Mucosa of descending colon (tissue), 3 donors: ENCODE data around the gene S100A13. TPM values are rescaled to one million over a fixed set of nuclear protein-coding genes. Genes with fewer than 3 reads are reported as not detected.
"Not testable (repeated sequence)": the region's sequence is repeated elsewhere in the genome, so short reads cannot be mapped to it uniquely, and the experiment has no call there.

Experiments used
- ATAC-seq: fragments of 200-7000 bp; cut with Tn5 transposase; one replicate; pipeline ENCODE4 v1.9.1; 2020; ENCODE audit warnings: mild to moderate bottlenecking, moderate library complexity
- DNase-seq, 3 donors: peaks; one replicate each; pipeline ENCODE4 v3.0.0-alpha.2; 2020
- H3K36me3 ChIP-seq: fragments of 200-600 bp; one replicate; pipeline ENCODE4 v1.8.0; 2021; ENCODE audit warnings: low read depth, mild to moderate bottlenecking
- H3K4me1 ChIP-seq: fragments of 200-600 bp; one replicate; pipeline ENCODE4 v1.8.0; 2021; ENCODE audit warnings: low read depth, mild to moderate bottlenecking
- H3K4me3 ChIP-seq: fragments of 200-600 bp; one replicate; pipeline ENCODE4 v1.8.0; 2021; ENCODE audit warnings: mild to moderate bottlenecking
- H3K9me3 ChIP-seq: fragments of 200-600 bp; one replicate; pipeline ENCODE4 v1.8.0; 2021; ENCODE audit warnings: mild to moderate bottlenecking
- intact Hi-C, 2 donors: fragments of 100-400 bp; cut with DNase I in 1 of 2; cut with micrococcal nuclease in 1 of 2; formaldehyde crosslinking; loops; one replicate each; pipeline versions ENCODE4 v1.11.0 to v1.11.1; 2022; cut with DNase I, micrococcal nuclease
- total RNA-seq, 3 donors: library from RNA; stranded (reverse); fragmentation: NEBNext Ultra II Directional in 2 of 3; extraction: Animal tissue kit (Norgen Biotek cat#: 25700) in 2 of 3; gene quantifications; one replicate each; pipeline versions ENCODE4 v1.2.1 to v1.2.4, GENCODE V29; 2021 to 2023
- TF ChIP-seq, protein P1 (sequence below): fragments of 200-600 bp; IDR thresholded peaks from one replicate; pipeline ENCODE4 v1.8.0; 2022; ENCODE audit warnings: antibody characterized with exemption, mild to moderate bottlenecking
- donor health status: DM: no; HTN: no; CAD: no; lungs with moderate emphysema.
- donor health status: DM: no; HTN: no; CAD: no.
- donor health status: DM: no; HTN: yes; CAD: no.

Gene S100A13
- total RNA-seq, 3 donors from 2014 or later: 42.3 to 102 (median 43.9) TPM

DNA sequence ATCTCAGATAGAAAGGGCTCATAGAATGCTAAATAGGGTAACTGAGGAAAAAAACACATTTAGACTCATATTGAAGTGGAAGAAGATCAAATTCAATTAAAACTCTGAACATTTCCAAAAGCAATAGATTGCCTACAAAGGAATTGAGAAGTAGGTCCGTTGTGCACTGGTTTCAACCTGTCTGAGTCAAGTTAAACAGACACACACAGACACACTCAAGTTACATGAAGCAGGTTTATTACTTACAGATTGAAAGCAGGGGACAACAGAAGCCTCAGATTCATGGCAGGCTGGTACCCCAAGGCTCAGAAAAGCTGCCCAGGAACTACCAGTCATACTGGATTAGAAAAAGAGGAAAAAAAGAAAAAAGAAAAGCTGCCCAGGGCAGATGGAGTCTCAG is 41.0 kb downstream of the S100A13 start:
- H3K9me3 ChIP-seq: no peaks in the 10 kb centered on the region
- ATAC-seq (no peak), DNase-seq (no peak)
- intact Hi-C loops: no loop called here
- H3K4me1 ChIP-seq: no peaks in the 10 kb centered on the region
- H3K4me3 ChIP-seq: no peak overlapping the region
- TF ChIP-seq, protein P1, sequence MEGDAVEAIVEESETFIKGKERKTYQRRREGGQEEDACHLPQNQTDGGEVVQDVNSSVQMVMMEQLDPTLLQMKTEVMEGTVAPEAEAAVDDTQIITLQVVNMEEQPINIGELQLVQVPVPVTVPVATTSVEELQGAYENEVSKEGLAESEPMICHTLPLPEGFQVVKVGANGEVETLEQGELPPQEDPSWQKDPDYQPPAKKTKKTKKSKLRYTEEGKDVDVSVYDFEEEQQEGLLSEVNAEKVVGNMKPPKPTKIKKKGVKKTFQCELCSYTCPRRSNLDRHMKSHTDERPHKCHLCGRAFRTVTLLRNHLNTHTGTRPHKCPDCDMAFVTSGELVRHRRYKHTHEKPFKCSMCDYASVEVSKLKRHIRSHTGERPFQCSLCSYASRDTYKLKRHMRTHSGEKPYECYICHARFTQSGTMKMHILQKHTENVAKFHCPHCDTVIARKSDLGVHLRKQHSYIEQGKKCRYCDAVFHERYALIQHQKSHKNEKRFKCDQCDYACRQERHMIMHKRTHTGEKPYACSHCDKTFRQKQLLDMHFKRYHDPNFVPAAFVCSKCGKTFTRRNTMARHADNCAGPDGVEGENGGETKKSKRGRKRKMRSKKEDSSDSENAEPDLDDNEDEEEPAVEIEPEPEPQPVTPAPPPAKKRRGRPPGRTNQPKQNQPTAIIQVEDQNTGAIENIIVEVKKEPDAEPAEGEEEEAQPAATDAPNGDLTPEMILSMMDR: no peak
- no peaks in the 10 kb centered on the region for H3K36me3 ChIP-seq

DNA sequence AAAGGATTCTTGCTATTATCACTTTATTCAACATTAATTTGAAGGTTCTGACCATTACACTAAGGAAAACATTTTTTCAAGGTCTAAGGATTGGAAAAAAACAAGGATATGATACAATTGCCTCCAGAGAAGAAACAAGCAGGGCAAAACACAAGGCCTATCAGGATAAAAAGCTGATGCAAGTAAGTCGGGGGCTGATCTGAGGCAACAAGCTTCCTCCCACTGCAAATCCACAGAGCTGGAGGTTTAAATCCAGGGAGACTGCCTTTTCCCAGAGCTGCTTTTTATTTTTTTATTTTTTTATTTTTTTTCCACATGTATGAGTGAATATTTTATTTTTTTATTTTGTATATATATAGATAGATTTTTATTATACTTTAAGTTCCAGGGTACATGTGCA is 42.3 kb downstream of the S100A13 start:
- intact Hi-C loops: no loop called here
- H3K36me3 ChIP-seq: no peaks in the 10 kb centered on the region
- TF ChIP-seq, protein P1: no peak
- H3K4me1 ChIP-seq: no peaks in the 10 kb centered on the region
- H3K9me3 ChIP-seq: no peaks in the 10 kb centered on the region
- H3K4me3 ChIP-seq: no peak overlapping the region
- no peak for DNase-seq
- ATAC-seq: no peak

DNA sequence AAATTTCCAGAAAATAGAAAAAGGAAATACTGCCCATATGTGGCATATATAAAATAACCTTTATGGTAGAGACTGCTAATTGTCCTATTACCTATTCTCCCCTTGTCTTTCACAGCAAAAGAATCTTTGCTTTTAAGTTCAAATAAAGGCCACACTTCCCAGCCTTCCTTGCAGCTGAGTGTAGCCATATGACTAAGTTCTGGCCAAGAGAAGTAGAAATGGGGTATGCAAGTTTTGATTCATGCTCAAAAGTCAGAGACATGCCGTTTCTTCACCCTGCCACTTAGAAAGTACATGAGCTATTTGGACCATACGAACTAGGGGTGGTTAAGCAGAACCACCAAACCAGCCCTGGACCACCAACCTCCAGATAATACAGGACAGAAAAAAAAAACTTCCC is 43.3 kb downstream of the S100A13 start:
- ATAC-seq (no peak), DNase-seq (no peak)
- Histone ChIP-seq H3K4me3 (no peak overlapping the region), H3K36me3 (no peaks in the 10 kb centered on the region), H3K4me1 (no peaks in the 10 kb centered on the region), H3K9me3 (no peaks in the 10 kb centered on the region)
- TF ChIP-seq, protein P1: no peak
- intact Hi-C loops: no loop called here

DNA sequence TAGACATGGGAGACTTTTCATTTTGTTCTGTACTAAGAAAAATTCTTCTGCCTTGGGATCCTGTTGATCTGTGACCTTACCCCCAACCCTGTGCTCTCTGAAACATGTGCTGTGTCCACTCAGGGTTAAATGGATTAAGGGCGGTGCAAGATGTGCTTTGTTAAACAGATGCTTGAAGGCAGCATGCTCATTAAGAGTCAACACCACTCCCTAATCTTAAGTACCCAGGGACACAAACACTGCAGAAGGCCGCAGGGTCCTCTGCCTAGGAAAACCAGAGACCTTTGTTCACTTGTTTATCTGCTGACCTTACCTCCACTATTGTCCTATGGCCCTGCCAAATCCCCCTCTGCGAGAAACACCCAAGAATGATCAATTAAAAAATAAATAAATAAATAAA is 43.8 kb downstream of the S100A13 start:
- H3K36me3 ChIP-seq, DNase-seq, H3K4me1 ChIP-seq, H3K9me3 ChIP-seq, intact Hi-C loops, ATAC-seq, H3K4me3 ChIP-seq: not testable (repeated sequence)

DNA sequence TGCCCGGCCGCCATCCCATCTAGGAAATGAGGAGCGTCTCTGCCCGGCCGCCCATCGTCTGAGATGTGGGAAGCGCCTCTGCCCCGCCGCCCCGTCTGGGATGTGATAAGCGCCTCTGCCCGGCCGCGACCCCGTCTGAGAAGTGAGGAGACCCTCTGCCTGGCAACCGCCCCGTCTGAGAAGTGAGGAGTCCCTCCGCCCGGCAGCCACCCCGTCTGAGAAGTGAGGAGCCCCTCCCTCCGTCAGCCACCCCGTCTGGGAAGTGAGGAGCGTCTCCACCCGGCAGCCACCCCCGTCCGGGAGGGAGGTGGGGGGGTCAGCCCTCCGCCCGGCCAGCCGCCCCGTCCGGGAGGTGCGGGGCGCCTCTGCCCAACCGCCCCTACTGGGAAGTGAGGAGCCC is 44.5 kb downstream of the S100A13 start:
- ATAC-seq, intact Hi-C loops, H3K9me3 ChIP-seq, DNase-seq, H3K36me3 ChIP-seq, H3K4me3 ChIP-seq, H3K4me1 ChIP-seq: not testable (repeated sequence)

DNA sequence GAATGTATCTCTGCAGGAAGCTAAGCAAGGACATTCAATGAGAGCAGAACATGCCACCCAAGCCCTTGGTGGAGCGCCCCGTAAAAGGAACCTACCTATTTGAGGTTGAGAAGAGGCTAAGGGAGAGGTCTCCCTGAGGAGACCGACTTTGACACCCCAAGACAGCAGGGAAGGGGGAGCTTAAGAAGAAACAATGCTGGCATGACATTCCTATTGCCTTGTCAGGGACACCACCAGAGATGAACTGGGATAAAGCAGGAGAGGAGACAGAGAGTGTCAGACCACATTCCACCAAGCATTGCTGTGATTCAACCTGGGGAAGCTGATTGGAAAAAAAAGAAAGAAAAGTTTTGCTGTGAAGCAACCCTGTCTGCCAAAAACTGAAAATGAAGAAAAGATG is 48.4 kb downstream of the S100A13 start:
- Histone ChIP-seq H3K9me3 (peaks cover 2% of the 10 kb centered on the region), H3K36me3 (no peaks in the 10 kb centered on the region), H3K4me1 (peaks cover 10% of the 10 kb centered on the region), H3K4me3 (no peak overlapping the region)
- TF ChIP-seq, protein P1: no peak
- no peak for DNase-seq
- intact Hi-C loops: no loop called here
- ATAC-seq: no peak

DNA sequence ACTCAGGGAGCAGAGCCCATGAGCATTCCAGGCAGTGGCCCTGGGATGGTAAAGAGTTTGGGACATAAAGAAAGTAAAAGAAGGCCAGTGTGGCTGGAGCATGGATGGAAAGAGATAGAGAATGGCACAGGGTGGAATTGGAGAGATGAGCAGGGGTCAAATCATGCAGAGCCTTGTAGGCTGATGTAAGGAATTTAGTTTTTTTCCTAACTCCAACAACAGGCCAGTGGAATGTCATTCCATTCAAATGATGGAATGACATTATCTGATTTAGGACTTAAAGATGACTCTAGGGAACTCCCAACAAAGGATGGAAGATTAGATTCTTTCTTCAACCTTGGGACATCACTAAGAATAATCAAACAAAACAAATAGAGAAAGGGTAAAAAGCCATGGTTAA is 48.8 kb downstream of the S100A13 start:
- intact Hi-C loops: no loop called here
- H3K4me3 ChIP-seq: no peak overlapping the region
- peaks cover 12% of the 10 kb centered on the region for H3K4me1 ChIP-seq
- DNase-seq (no peak), ATAC-seq (no peak)
- TF ChIP-seq, protein P1: no peak
- H3K36me3 ChIP-seq: no peaks in the 10 kb centered on the region
- H3K9me3 ChIP-seq: peaks cover 2% of the 10 kb centered on the region
